Neural cell (in vitro differentiated cells): Measurements from ENCODE around the gene NFIA. TPM values are rescaled to one million over a fixed set of nuclear protein-coding genes. Genes with fewer than 3 reads are reported as not detected.

Experiments
- H2AFZ ChIP-seq: fragments of 200-600, 300-800 bp; sonication (generic), shearing (Covaris generic); 2 replicates; pipeline ENCODE4 v1.6.0; 2014; ENCODE audit warnings: low read depth, mild to moderate bottlenecking, antibody characterized with exemption, low read length, moderate library complexity
- H3F3A ChIP-seq: fragments of 200-600 bp; shearing (Covaris generic); 2 replicates; pipeline ENCODE4 v1.6.1; 2016; ENCODE audit warnings: mild to moderate bottlenecking, moderate library complexity, mixed read lengths, antibody characterized with exemption, low read length; ENCODE audit not compliant: insufficient read depth, poor library complexity, severe bottlenecking
- H3K27ac ChIP-seq: fragments of 200-600, 300-800 bp; sonication (generic), shearing (Covaris generic); 2 replicates; pipeline ENCODE4 v1.5.1; 2014; ENCODE audit warnings: mild to moderate bottlenecking, low read length, moderate library complexity
- H3K27me3 ChIP-seq: fragments of 300-800, 200-600 bp; sonication (generic), shearing (Covaris generic); 2 replicates; pipeline ENCODE4 v1.6.0; 2014; ENCODE audit warnings: mild to moderate bottlenecking, low read depth, low read length, moderate library complexity; ENCODE audit not compliant: insufficient read depth
- H3K36me3 ChIP-seq: fragments of 300-800, 200-600 bp; sonication (generic), shearing (Covaris generic); 2 replicates; pipeline ENCODE4 v1.5.1; 2014; ENCODE audit warnings: mild to moderate bottlenecking, antibody characterized with exemption, low read length, moderate library complexity; ENCODE audit not compliant: insufficient read depth
- H3K4me2 ChIP-seq: fragments of 300-800, 200-600 bp; sonication (generic), shearing (Covaris generic); 2 replicates; pipeline ENCODE4 v1.6.0; 2014; ENCODE audit warnings: mild to moderate bottlenecking, low read length
- H3K4me3 ChIP-seq: fragments of 300-800, 200-600 bp; sonication (generic), shearing (Covaris generic); 2 replicates; pipeline ENCODE4 v1.5.1; 2014; ENCODE audit warnings: mild to moderate bottlenecking, low read length, moderate library complexity
- H3K79me2 ChIP-seq: fragments of 200-600 bp; shearing (Covaris generic); replicated peaks from 2 replicates; pipeline ENCODE4 v1.6.0; 2014; ENCODE audit warnings: mild to moderate bottlenecking, low read length, moderate library complexity; ENCODE audit not compliant: insufficient read depth
- H3K9ac ChIP-seq: fragments of 300-800, 200-600 bp; sonication (generic), shearing (Covaris generic); 2 replicates; pipeline ENCODE4 v1.6.1; 2016; ENCODE audit warnings: mild to moderate bottlenecking, low read length, mixed read lengths
- H3K9me2 ChIP-seq: fragments of 200-600 bp; shearing (Covaris generic); 2 replicates; pipeline ENCODE4 v1.6.1; 2016; ENCODE audit warnings: mild to moderate bottlenecking, low read length, mixed read lengths; ENCODE audit not compliant: insufficient read depth
- H3K9me3 ChIP-seq: fragments of 200-600, 300-800 bp; sonication (generic), shearing (Covaris generic); 2 replicates; pipeline ENCODE4 v1.6.1; 2016; ENCODE audit warnings: mild to moderate bottlenecking, mixed run types, low read length, moderate library complexity, mixed read lengths
- H4K20me1 ChIP-seq: fragments of 200-600 bp; shearing (Covaris generic); 2 replicates; pipeline ENCODE4 v1.6.1; 2016; ENCODE audit warnings: mild to moderate bottlenecking, mixed run types; ENCODE audit not compliant: insufficient read depth
- CTCF ChIP-seq: fragments of 450-650 bp; IDR thresholded peaks from 2 replicates; pipeline ENCODE4 v1.5.1; 2014; ENCODE audit warnings: antibody characterized with exemption, mild to moderate bottlenecking, moderate library complexity; ENCODE audit not compliant: poor library complexity, severe bottlenecking
- EP300 ChIP-seq: fragments of 450-650 bp; conservative IDR thresholded peaks from 2 replicates; pipeline ENCODE4 v1.6.1; 2014; ENCODE audit warnings: antibody characterized with exemption, mild to moderate bottlenecking, moderate library complexity; ENCODE audit not compliant: poor library complexity, severe bottlenecking
- EZH2 ChIP-seq: fragments of 200-600, 300-800 bp; shearing (Covaris generic), sonication (generic); IDR thresholded peaks from 2 replicates; pipeline ENCODE4 v1.6.1; 2014; ENCODE audit warnings: antibody characterized with exemption, low read length, borderline replicate concordance, mild to moderate bottlenecking; ENCODE audit not compliant: insufficient read depth, poor library complexity, severe bottlenecking
- MXI1 ChIP-seq: fragments of 450-650 bp; conservative IDR thresholded peaks from 2 replicates; pipeline ENCODE4 v1.6.1; 2014; ENCODE audit warnings: antibody characterized with exemption, mild to moderate bottlenecking; ENCODE audit not compliant: poor library complexity, severe bottlenecking
- POLR2AphosphoS5 ChIP-seq: IDR thresholded peaks from 2 replicates; pipeline ENCODE4 v1.6.1; 2012
- RAD21 ChIP-seq: fragments of 450-650 bp; conservative IDR thresholded peaks from 2 replicates; pipeline ENCODE4 v1.6.1; 2014; ENCODE audit warnings: antibody characterized with exemption, mild to moderate bottlenecking, moderate library complexity
- REST ChIP-seq: IDR thresholded peaks from 2 replicates; pipeline ENCODE4 v1.6.1; 2012; ENCODE audit warnings: borderline replicate concordance
- SMC3 ChIP-seq: fragments of 450-650 bp; conservative IDR thresholded peaks from 2 replicates; pipeline ENCODE4 v1.6.1; 2014; ENCODE audit warnings: antibody characterized with exemption, mild to moderate bottlenecking, moderate library complexity; ENCODE audit not compliant: poor library complexity
- TAF1 ChIP-seq: IDR thresholded peaks from 2 replicates; pipeline ENCODE4 v1.6.1; 2012; ENCODE audit warnings: low read depth
- polyA plus RNA-seq: library from polyadenylated mRNA; depleted of rRNA; stranded (reverse); fragments of >200 nt; gene quantifications from 2 replicates; pipeline ENCODE4 v1.2.3, GENCODE V29; 2014

The NFIA gene
- polyA plus RNA-seq, 1 donor from 2014 or later: 0.47 TPM

DNA sequence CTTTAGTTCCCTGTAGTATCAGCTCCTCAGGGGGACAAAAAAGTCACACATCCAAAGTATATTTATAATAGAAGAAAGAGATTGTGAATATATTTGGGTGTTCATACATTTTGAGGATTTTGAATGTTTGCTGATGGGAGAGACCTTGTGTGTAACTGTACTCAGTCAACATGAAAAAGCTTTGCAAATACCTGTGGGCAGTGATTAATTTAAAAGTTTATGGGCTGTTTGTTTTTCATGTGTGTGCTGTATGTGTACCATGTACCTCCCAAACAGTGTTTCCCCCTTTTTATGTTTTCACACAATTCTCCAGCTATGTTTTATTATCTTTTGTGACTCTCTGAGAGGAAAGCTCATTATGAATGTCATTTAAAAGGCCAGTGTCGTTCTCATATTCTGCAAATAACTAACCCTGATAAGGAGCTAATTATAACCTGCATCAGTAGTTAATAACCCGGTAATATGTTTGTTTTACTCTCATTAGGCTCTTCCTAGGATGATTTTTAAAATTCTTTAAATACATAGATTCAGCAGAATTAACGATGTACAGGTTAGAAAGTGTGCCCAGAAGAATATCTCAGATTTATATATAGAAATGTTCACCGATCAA lies 271.5 kb downstream of the NFIA start:
- Histone ChIP-seq H3K9me2 (no peaks in the 10 kb centered on the region), H4K20me1 (no peaks in the 10 kb centered on the region), H3K36me3 (no peaks in the 10 kb centered on the region), H3K4me3 (no peak overlapping the region), H3K4me2 (no peak overlapping the region), H3K9me3 (no peaks in the 10 kb centered on the region), H3F3A (no peaks in the 10 kb centered on the region), H3K27me3 (no peaks in the 10 kb centered on the region), H3K9ac (no peak overlapping the region), H3K79me2 (no peaks in the 10 kb centered on the region), H3K27ac (no peak overlapping the region), H2AFZ (no peak overlapping the region)
- TF ChIP-seq MXI1 (no peak), EP300 (no peak), SMC3 (no peak), TAF1 (no peak), POLR2AphosphoS5 (no peak), REST (no peak), RAD21 (no peak)

GRCh38 chr1:61356016-61356415 lies 273.7 kb downstream of the NFIA start:
- no peaks in the 10 kb centered on the region for H3K36me3 ChIP-seq
- no peak overlapping the region for H2AFZ ChIP-seq
- H3K9ac ChIP-seq: no peak overlapping the region
- H4K20me1 ChIP-seq: no peaks in the 10 kb centered on the region
- H3K9me2 ChIP-seq: no peaks in the 10 kb centered on the region
- TF ChIP-seq MXI1: no peak
- TF ChIP-seq TAF1: no peak
- no peak for TF ChIP-seq REST
- H3K4me2 ChIP-seq: no peak overlapping the region
- H3K9me3 ChIP-seq: no peaks in the 10 kb centered on the region
- no peaks in the 10 kb centered on the region for H3K27me3 ChIP-seq
- no peaks in the 10 kb centered on the region for H3K79me2 ChIP-seq
- no peak overlapping the region for H3K27ac ChIP-seq
- no peaks in the 10 kb centered on the region for H3F3A ChIP-seq
- no peak overlapping the region for H3K4me3 ChIP-seq

GRCh38 chr1:61356995-61357394 lies 274.6 kb downstream of the NFIA start:
- no peak overlapping the region for H3K9ac ChIP-seq
- H3K4me3 ChIP-seq: no peak overlapping the region
- no peaks in the 10 kb centered on the region for H3K9me3 ChIP-seq
- no peaks in the 10 kb centered on the region for H3F3A ChIP-seq
- H3K27ac ChIP-seq: no peak overlapping the region
- H4K20me1 ChIP-seq: no peaks in the 10 kb centered on the region
- TF ChIP-seq CTCF (no peak), RAD21 (no peak), REST (no peak), TAF1 (no peak), EZH2 (no peak), SMC3 (no peak), POLR2AphosphoS5 (no peak), EP300 (no peak), MXI1 (no peak)
- no peaks in the 10 kb centered on the region for H3K79me2 ChIP-seq
- H3K9me2 ChIP-seq: no peaks in the 10 kb centered on the region
- no peak overlapping the region for H2AFZ ChIP-seq
- no peak overlapping the region for H3K4me2 ChIP-seq
- no peaks in the 10 kb centered on the region for H3K36me3 ChIP-seq
- no peaks in the 10 kb centered on the region for H3K27me3 ChIP-seq
